Measurements from ENCODE around the gene PSG7.
"Not testable (repeated sequence)": the region's sequence is repeated elsewhere in the genome, so short reads cannot be mapped to it uniquely, and the experiment has no call there.

PSG7 gene

DNA sequence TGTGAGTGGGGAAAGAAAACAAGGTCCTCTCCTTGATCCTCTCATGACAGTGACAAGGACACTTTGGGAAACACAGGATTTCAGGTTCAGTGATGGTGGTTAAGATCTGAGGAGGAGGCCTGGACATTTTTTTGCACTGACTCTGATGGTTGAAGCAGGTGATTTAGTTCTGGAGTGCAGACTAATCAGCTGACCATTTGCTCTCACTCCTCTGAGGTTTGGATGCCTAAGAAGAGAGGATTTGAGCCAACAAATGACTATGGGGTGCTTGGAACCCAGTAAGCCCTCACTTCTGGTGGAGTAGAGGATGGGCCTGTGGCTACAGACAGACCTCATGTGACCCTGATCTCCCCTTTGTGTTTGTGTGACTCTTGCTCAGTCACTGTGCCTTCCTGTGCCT lies 60.4 kb downstream of the PSG7 start:
- ATAC-seq (replicated peaks; ENCODE audit: extremely low read depth, poor library complexity, severe bottlenecking); H3K4me3 Mint-ChIP-seq; H3K27ac Mint-ChIP-seq (ENCODE audit: low read depth); H3K36me3 Mint-ChIP-seq (ENCODE audit: insufficient read depth); H3K9me3 Mint-ChIP-seq; DNase-seq (ENCODE audit: low spot score in 2 of 2); H3K4me1 Mint-ChIP-seq: not testable (repeated sequence)
- peaks cover 51% of the 10 kb centered on the region for H3K27me3 Mint-ChIP-seq

DNA sequence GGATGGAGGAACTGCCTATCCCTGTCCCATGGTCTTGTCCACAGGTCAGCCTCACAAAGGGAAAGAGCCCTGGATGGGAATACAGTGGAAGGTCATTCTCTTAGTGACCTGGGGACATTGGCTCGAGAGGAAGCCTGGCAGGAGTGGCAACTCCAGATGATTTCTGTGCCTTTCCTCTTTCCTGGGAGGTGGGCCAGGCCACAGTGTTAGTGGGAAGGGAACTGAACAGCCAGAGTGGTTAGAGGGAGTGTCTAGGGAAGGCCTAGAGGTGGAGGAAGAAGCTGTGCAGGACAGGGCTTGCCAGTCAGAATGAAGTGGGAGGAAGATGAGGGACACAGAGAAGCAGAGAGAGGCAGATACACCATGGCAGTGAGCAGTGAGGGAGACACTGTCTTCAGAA lies 61.1 kb downstream of the PSG7 start:
- H3K4me1 Mint-ChIP-seq; H3K27ac Mint-ChIP-seq (ENCODE audit: low read depth); H3K36me3 Mint-ChIP-seq (ENCODE audit: insufficient read depth); H3K4me3 Mint-ChIP-seq; ATAC-seq (replicated peaks; ENCODE audit: extremely low read depth, poor library complexity, severe bottlenecking); H3K9me3 Mint-ChIP-seq; DNase-seq (ENCODE audit: low spot score in 2 of 2): not testable (repeated sequence)
- H3K27me3 Mint-ChIP-seq: peaks cover 52% of the 10 kb centered on the region

DNA sequence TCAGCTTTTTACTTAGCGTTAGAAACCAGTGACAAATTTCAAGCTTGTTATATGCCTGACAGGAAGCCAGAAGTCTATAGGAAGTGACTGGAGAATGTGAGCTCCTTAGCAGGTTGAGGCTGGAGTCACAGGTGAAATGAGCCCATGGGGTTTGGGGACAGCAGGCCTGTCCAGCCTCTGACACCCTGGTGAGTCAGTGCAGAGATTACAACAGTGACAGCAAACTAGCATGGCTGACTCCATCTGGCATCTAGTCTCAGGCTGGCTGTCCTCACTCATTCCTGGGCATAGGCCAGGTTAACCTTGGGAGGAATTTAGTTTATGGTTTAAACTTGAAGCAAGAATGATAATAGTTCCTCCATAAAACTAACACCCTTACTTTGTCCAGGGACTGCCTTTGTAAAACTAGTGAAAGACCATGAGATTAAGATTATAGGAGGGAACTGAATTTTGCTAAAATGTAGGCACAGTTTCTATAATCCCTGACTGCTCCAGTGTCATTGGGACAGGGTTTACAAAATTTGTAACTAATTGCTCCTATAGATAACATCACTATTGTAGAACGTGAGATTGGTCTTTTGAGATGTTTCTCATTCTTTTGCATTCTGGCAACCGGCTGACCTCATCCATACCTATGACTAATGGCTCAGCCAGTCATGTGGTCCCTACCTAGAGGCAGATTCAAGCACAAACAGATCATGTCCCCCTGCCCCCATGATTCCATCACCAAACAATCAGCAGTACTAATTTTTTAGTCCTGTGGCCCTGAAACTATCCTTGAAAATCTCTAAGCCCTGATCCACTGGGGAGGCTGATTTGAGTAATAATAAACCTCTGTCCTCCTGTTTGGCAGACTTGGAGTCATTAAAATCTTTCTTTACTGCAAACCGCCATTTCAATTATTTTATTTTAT lies 61.9 kb downstream of the PSG7 start:
- H3K9me3 Mint-ChIP-seq; ATAC-seq (replicated peaks; ENCODE audit: extremely low read depth, poor library complexity, severe bottlenecking); DNase-seq (ENCODE audit: low spot score in 2 of 2); H3K36me3 Mint-ChIP-seq (ENCODE audit: insufficient read depth); H3K27ac Mint-ChIP-seq (ENCODE audit: low read depth); H3K4me3 Mint-ChIP-seq; H3K4me1 Mint-ChIP-seq: not testable (repeated sequence)
- H3K27me3 Mint-ChIP-seq: peaks cover 52% of the 10 kb centered on the region

DNA sequence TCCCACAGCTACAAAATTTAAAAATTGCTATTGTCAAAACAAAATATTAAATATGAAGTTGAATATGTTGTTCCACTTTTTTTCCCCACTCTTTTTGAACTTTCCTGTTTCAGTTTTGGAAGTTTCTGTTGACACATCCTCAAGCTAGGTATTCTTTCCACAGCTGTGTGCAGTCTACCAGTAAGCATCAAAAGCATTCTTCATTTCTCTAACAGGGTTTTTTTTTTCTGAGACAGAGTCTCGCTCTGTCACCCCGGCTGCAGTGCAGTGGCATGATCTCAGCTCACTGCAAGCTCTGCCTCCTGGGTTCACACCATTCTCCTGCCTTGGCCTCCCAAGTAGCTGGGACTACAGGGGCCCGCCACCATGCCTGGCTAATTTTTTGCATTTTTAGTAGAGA lies 62.9 kb downstream of the PSG7 start:
- not testable (repeated sequence) for H3K4me3 Mint-ChIP-seq; ATAC-seq (replicated peaks; ENCODE audit: extremely low read depth, poor library complexity, severe bottlenecking); H3K27ac Mint-ChIP-seq (ENCODE audit: low read depth); H3K4me1 Mint-ChIP-seq; DNase-seq (ENCODE audit: low spot score in 2 of 2); H3K9me3 Mint-ChIP-seq; H3K36me3 Mint-ChIP-seq (ENCODE audit: insufficient read depth)
- H3K27me3 Mint-ChIP-seq: peaks cover 52% of the 10 kb centered on the region

Data from central memory CD8-positive, alpha-beta T cell (primary cell).